Liver (tissue), 9 donors: ENCODE data around the gene RUNDC1. TPM values are rescaled to one million over a fixed set of nuclear protein-coding genes. Genes with fewer than 3 reads are reported as not detected.

Source experiments
- DNase-seq: peaks from one replicate; pipeline ENCODE4 v3.0.0-alpha.2; 2017; ENCODE audit warnings: low spot score
- H3K27ac ChIP-seq, 2 donors: one replicate each; pipeline ENCODE4 v1.7.0; 2013; ENCODE audit warnings: inconsistent platforms in 2 of 2, low read length in 2 of 2, control low read depth in 1 of 2, low read depth in 1 of 2, mild to moderate bottlenecking in 1 of 2
- H3K27me3 ChIP-seq, 4 donors: one replicate each; pipeline versions ENCODE4 v1.6.1 to v1.7.0; 2013; ENCODE audit warnings: low read length in 3 of 4, inconsistent platforms in 1 of 4, mild to moderate bottlenecking in 1 of 4, moderate library complexity in 1 of 4; ENCODE audit not compliant: control insufficient read depth in 4 of 4, insufficient read depth in 4 of 4
- H3K36me3 ChIP-seq, 4 donors: one replicate each; pipeline versions ENCODE4 v1.6.1 to v1.7.0; 2013; ENCODE audit warnings: low read length in 3 of 4, mild to moderate bottlenecking in 3 of 4, low read depth in 1 of 4, moderate library complexity in 1 of 4; ENCODE audit not compliant: control insufficient read depth in 4 of 4, insufficient read depth in 3 of 4
- H3K4me1 ChIP-seq, 4 donors: one replicate each; pipeline versions ENCODE4 v1.6.1 to v1.7.0; 2013; ENCODE audit warnings: low read length in 3 of 4, mild to moderate bottlenecking in 3 of 4, moderate library complexity in 1 of 4; ENCODE audit not compliant: control insufficient read depth in 4 of 4, insufficient read depth in 4 of 4
- H3K4me3 ChIP-seq, 3 donors: one replicate each; pipeline versions ENCODE4 v1.6.1 to v1.7.0; 2013; ENCODE audit warnings: low read length in 3 of 3, control low read depth in 1 of 3, low read depth in 1 of 3, mild to moderate bottlenecking in 1 of 3
- H3K9ac ChIP-seq, 2 donors: one replicate each; pipeline ENCODE4 v1.7.0; 2013; ENCODE audit warnings: low read length in 2 of 2, mild to moderate bottlenecking in 2 of 2, moderate library complexity in 2 of 2, control low read depth in 1 of 2, low read depth in 1 of 2
- H3K9me3 ChIP-seq, 4 donors: one replicate each; pipeline versions ENCODE4 v1.6.1 to v1.7.0; 2013; ENCODE audit warnings: low read length in 3 of 4; ENCODE audit not compliant: control insufficient read depth in 4 of 4
- ATF3 ChIP-seq: IDR thresholded peaks from 2 replicates; pipeline ENCODE4 v1.6.1; 2016; ENCODE audit warnings: antibody characterized with exemption
- CTCF ChIP-seq: fragments of 150-350 bp; IDR thresholded peaks from 2 replicates; pipeline ENCODE4 v1.5.1; 2017; ENCODE audit warnings: improper control_type of control experiment, low read depth, low read length; ENCODE audit not compliant: missing input control
- EGR1 ChIP-seq, 2 donors: IDR thresholded peaks; 2 replicates each; pipeline ENCODE4 v1.6.1; 2016 to 2018; ENCODE audit warnings: antibody characterized with exemption in 2 of 2, low read depth in 2 of 2
- FOXA1 ChIP-seq: IDR thresholded peaks from 2 replicates; pipeline ENCODE4 v1.6.1; 2016; ENCODE audit warnings: antibody characterized with exemption
- GABPA ChIP-seq, 2 donors: IDR thresholded peaks in 1 of 2; conservative IDR thresholded peaks in 1 of 2; 2 replicates each; pipeline ENCODE4 v1.6.1; 2016; ENCODE audit warnings: antibody characterized with exemption in 2 of 2, mild to moderate bottlenecking in 1 of 2, moderate library complexity in 1 of 2
- HNF4G ChIP-seq: IDR thresholded peaks from 2 replicates; pipeline ENCODE4 v1.6.1; 2016; ENCODE audit warnings: antibody characterized with exemption
- RAD21 ChIP-seq, 2 donors: IDR thresholded peaks; 2 replicates each; pipeline ENCODE4 v1.6.1; 2016; ENCODE audit warnings: antibody characterized with exemption in 2 of 2, mild to moderate bottlenecking in 2 of 2
- REST ChIP-seq: IDR thresholded peaks from 2 replicates; pipeline ENCODE4 v1.6.1; 2016; ENCODE audit warnings: antibody characterized with exemption, mild to moderate bottlenecking
- RXRA ChIP-seq, 2 donors: IDR thresholded peaks; 2 replicates each; pipeline ENCODE4 v1.6.1; 2017 to 2018; ENCODE audit warnings: antibody characterized with exemption in 2 of 2, mild to moderate bottlenecking in 1 of 2
- SP1 ChIP-seq: IDR thresholded peaks from 2 replicates; pipeline ENCODE4 v1.6.1; 2018; ENCODE audit warnings: antibody characterized with exemption, mild to moderate bottlenecking
- TAF1 ChIP-seq: conservative IDR thresholded peaks from 2 replicates; pipeline ENCODE4 v1.6.1; 2016; ENCODE audit warnings: antibody characterized with exemption, mild to moderate bottlenecking
- YY1 ChIP-seq: IDR thresholded peaks from 2 replicates; pipeline ENCODE4 v1.6.1; 2016; ENCODE audit warnings: antibody characterized with exemption, mild to moderate bottlenecking
- ZBTB33 ChIP-seq: IDR thresholded peaks from 2 replicates; pipeline ENCODE4 v1.6.1; 2016; ENCODE audit warnings: antibody characterized with exemption
- WGBS: extraction: QIAGEN DNeasy Blood & Tissue Kit; methylation state at CpG from one replicate; pipeline ENCODE4 v1.1.7; 2013; 5-methylcytosine and 5-hydroxymethylcytosine counted together
- polyA plus RNA-seq, 2 donors: library from polyadenylated mRNA; stranded (reverse) in 1 of 2; unstranded in 1 of 2; fragments of 200-250 nt in 1 of 2; fragments of >200 nt in 1 of 2; fragmentation: Nextera tagmentation in 1 of 2; extraction: Ambion mirVana in 1 of 2; gene quantifications; one replicate each; pipeline versions ENCODE4 v1.2.1 to v1.2.3, GENCODE V29; 2013 to 2015
- total RNA-seq, 2 donors: library from RNA; depleted of rRNA; stranded (reverse); fragments of >200 nt; gene quantifications; one replicate each; pipeline ENCODE4 v1.2.3, GENCODE V29; 2014
- donor health status: healthy.
- donor health status: healthy.
- donor health status: healthy.
- donor health status: healthy.
- donor health status: healthy.

Gene RUNDC1
- total RNA-seq (1 to 10 TPM; 5.6 to 8.1 TPM), polyA plus RNA-seq (1 to 10 TPM; 2.9 to 3.2 TPM)

GRCh38 chr17:42980274-42980765, at the start of gene RUNDC1:
Gene RUNDC1, plus strand, starts transcription at chr17:42980565. Its CDS starts 12 bp downstream, at chr17:42980577.
- no peak for TF ChIP-seq HNF4G
- TF ChIP-seq SP1, result peak; percentile 25
- no peak for TF ChIP-seq EGR1 (IDR thresholded peaks at IDR 0.05; ENCODE audit: low read depth in 2 of 2)
- no peak for TF ChIP-seq RXRA (IDR thresholded peaks at IDR 0.05)
- TF ChIP-seq GABPA (IDR thresholded peaks at IDR 0.05 in 1 of 2, conservative IDR thresholded peaks at IDR 0.05 in 1 of 2), result peak in 1 of 2 donors; percentile 64
- no peak for TF ChIP-seq FOXA1
- TF ChIP-seq ATF3, result no peak
- TF ChIP-seq YY1, result peak; percentile 97
- no peak for TF ChIP-seq TAF1
- Histone ChIP-seq H3K9ac (peak within 1 kb of the TSS; percentile 50 to 70), H3K27ac (peak within 1 kb of the TSS; percentile 50 to 58), H3K4me1 (peaks cover 8 to 24% (median 20%) of the 10 kb centered on the region in 4 donors), H3K36me3 (no peaks in the 10 kb centered on the region), H3K27me3 (no peaks in the 10 kb centered on the region), H3K4me3 (peak within 1 kb of the TSS; percentile 56 to 93 (median 80)), H3K9me3 (no peaks in the 10 kb centered on the region)
- WGBS, result under 1% methylated on average over 39 of the region's 39 CpGs
- DNase-seq, result peak; percentile 95

GRCh38 chr17:42937712-42938596, 42.4 kb upstream of the RUNDC1 start:
- WGBS, result 41% methylated on average over 9 of the region's 9 CpGs
- H3K27ac ChIP-seq, result no peak overlapping the region
- no peak overlapping the region for H3K4me3 ChIP-seq
- no peaks in the 10 kb centered on the region for H3K9me3 ChIP-seq
- H3K36me3 ChIP-seq, result no peaks in the 10 kb centered on the region
- DNase-seq, result no peak
- no peak overlapping the region for H3K9ac ChIP-seq
- H3K27me3 ChIP-seq, result no peaks in the 10 kb centered on the region
- no peaks in the 10 kb centered on the region for H3K4me1 ChIP-seq
- TF ChIP-seq HNF4G (no peak), RAD21 (IDR thresholded peaks at IDR 0.05) (peak; percentile 91 to 92), CTCF (peak; percentile 66)

- no peaks in the 10 kb centered on the region for H3K9me3 ChIP-seq
- TF ChIP-seq ZBTB33 (no peak), CTCF (no peak), YY1 (no peak), REST (no peak)
- DNase-seq, result no peak
- H3K36me3 ChIP-seq, result peaks cover 0 to 4% (median 2%) of the 10 kb centered on the region in 4 donors
- H3K27me3 ChIP-seq, result no peaks in the 10 kb centered on the region
- no peaks in the 10 kb centered on the region for H3K4me1 ChIP-seq
- H3K9ac ChIP-seq, result no peak overlapping the region
- H3K4me3 ChIP-seq, result no peak overlapping the region
- no peak overlapping the region for H3K27ac ChIP-seq
- 53% methylated on average over 3 of the region's 3 CpGs for WGBS
Measured at GRCh38 chr17:42944211-42944610, 36.2 kb upstream of the RUNDC1 start.
